Duodenal mucosa (tissue), 2 donors: ENCODE measurements around the gene PRSS50.
A peak's percentile ranks its signal among the peaks of the same experiment; 100 is the strongest.

Source experiments
- H3K27ac ChIP-seq: one replicate; pipeline ENCODE4 v1.7.0; 2013; ENCODE audit warnings: low read depth, low read length
- H3K27me3 ChIP-seq, 2 donors: one replicate each; pipeline ENCODE4 v1.7.0; 2013; ENCODE audit warnings: low read length in 2 of 2, control low read depth in 1 of 2; ENCODE audit not compliant: insufficient read depth in 2 of 2, control insufficient read depth in 1 of 2
- H3K36me3 ChIP-seq, 2 donors: one replicate each; pipeline ENCODE4 v1.7.0; 2013; ENCODE audit warnings: low read length in 2 of 2, control low read depth in 1 of 2; ENCODE audit not compliant: insufficient read depth in 2 of 2, control insufficient read depth in 1 of 2
- H3K4me1 ChIP-seq, 2 donors: one replicate each; pipeline ENCODE4 v1.7.0; 2013; ENCODE audit warnings: low read length in 2 of 2, control low read depth in 1 of 2; ENCODE audit not compliant: insufficient read depth in 2 of 2, control insufficient read depth in 1 of 2
- H3K4me3 ChIP-seq, 2 donors: one replicate each; pipeline ENCODE4 v1.7.0; 2013; ENCODE audit warnings: low read length in 2 of 2, low read depth in 1 of 2
- H3K9ac ChIP-seq, 2 donors: one replicate each; pipeline ENCODE4 v1.7.0; 2013; ENCODE audit warnings: low read length in 2 of 2, low read depth in 1 of 2
- H3K9me3 ChIP-seq, 2 donors: one replicate each; pipeline ENCODE4 v1.7.0; 2013; ENCODE audit warnings: low read length in 2 of 2, control low read depth in 1 of 2; ENCODE audit not compliant: control insufficient read depth in 1 of 2

Gene PRSS50

GRCh38 chr3:46701181-46701939, 16.3 kb downstream of the PRSS50 start, which contains the start of gene TMIE:
Gene TMIE (plus strand): TSS chr3:46701392. CDS start chr3:46701488, 96 bp downstream.
- no peaks in the 10 kb centered on the region for H3K36me3 ChIP-seq
- H3K27me3 ChIP-seq = peaks cover 15 to 21% of the 10 kb centered on the region in 2 donors
- H3K4me1 ChIP-seq = peaks cover 2 to 19% of the 10 kb centered on the region in 2 donors
- H3K27ac ChIP-seq = no peak within 1 kb of the TSS
- H3K9ac ChIP-seq = no peak within 1 kb of the TSS
- no peaks in the 10 kb centered on the region for H3K9me3 ChIP-seq
- no peak within 1 kb of the TSS for H3K4me3 ChIP-seq

- H3K27me3 ChIP-seq = peaks cover 15 to 21% of the 10 kb centered on the region in 2 donors
- H3K9ac ChIP-seq = no peak overlapping the region
- no peaks in the 10 kb centered on the region for H3K36me3 ChIP-seq
- no peak overlapping the region for H3K27ac ChIP-seq
- H3K9me3 ChIP-seq = no peaks in the 10 kb centered on the region
- H3K4me1 ChIP-seq = peaks cover 8 to 25% of the 10 kb centered on the region in 2 donors
- no peak overlapping the region for H3K4me3 ChIP-seq
Observed at GRCh38 chr3:46700772-46701171, 16.9 kb downstream of the PRSS50 start.

- H3K27me3 ChIP-seq = peaks cover 15 to 21% of the 10 kb centered on the region in 2 donors
- no peak overlapping the region for H3K9ac ChIP-seq
- no peaks in the 10 kb centered on the region for H3K9me3 ChIP-seq
- peaks cover 14 to 33% of the 10 kb centered on the region in 2 donors for H3K4me1 ChIP-seq
- no peak overlapping the region for H3K27ac ChIP-seq
- no peaks in the 10 kb centered on the region for H3K36me3 ChIP-seq
- no peak overlapping the region for H3K4me3 ChIP-seq
Observed at GRCh38 chr3:46699676-46700523, 17.8 kb downstream of the PRSS50 start.

- Histone ChIP-seq H3K4me1 (peaks cover 35 to 64% of the 10 kb centered on the region in 2 donors), H3K9ac (no peak overlapping the region), H3K9me3 (no peaks in the 10 kb centered on the region), H3K4me3 (no peak overlapping the region), H3K27ac (no peak overlapping the region), H3K27me3 (peaks cover 3 to 5% of the 10 kb centered on the region in 2 donors), H3K36me3 (no peaks in the 10 kb centered on the region)
Observed at GRCh38 chr3:46695962-46696894, 21.4 kb downstream of the PRSS50 start.

GRCh38 chr3:46695177-46695961, 22.3 kb downstream of the PRSS50 start:
- Histone ChIP-seq H3K4me3 (no peak overlapping the region), H3K4me1 (peaks cover 44 to 67% of the 10 kb centered on the region in 2 donors), H3K9ac (no peak overlapping the region), H3K36me3 (no peaks in the 10 kb centered on the region), H3K27me3 (peaks cover under 1% of the 10 kb centered on the region in 2 donors), H3K9me3 (no peaks in the 10 kb centered on the region), H3K27ac (no peak overlapping the region)

GRCh38 chr3:46694520-46694919, 23.1 kb downstream of the PRSS50 start:
- no peak overlapping the region for H3K27ac ChIP-seq
- H3K9me3 ChIP-seq = no peaks in the 10 kb centered on the region
- no peaks in the 10 kb centered on the region for H3K27me3 ChIP-seq
- H3K4me1 ChIP-seq = peaks cover 45 to 61% of the 10 kb centered on the region in 2 donors
- H3K4me3 ChIP-seq = no peak overlapping the region
- no peak overlapping the region for H3K9ac ChIP-seq
- H3K36me3 ChIP-seq = no peaks in the 10 kb centered on the region

GRCh38 chr3:46693892-46694226, 23.8 kb downstream of the PRSS50 start:
- Histone ChIP-seq H3K36me3 (peaks cover 0 to 3% of the 10 kb centered on the region in 2 donors), H3K27ac (no peak overlapping the region), H3K4me3 (peak overlapping the region; percentile 56 to 83), H3K4me1 (peaks cover 45 to 60% of the 10 kb centered on the region in 2 donors), H3K9ac (peak overlapping the region in 1 of 2 donors; percentile 32), H3K27me3 (no peaks in the 10 kb centered on the region), H3K9me3 (no peaks in the 10 kb centered on the region)

GRCh38 chr3:46693038-46693891, 24.4 kb downstream of the PRSS50 start, which contains the start of gene ALS2CL:
Gene ALS2CL (minus strand): TSS chr3:46693679. CDS start chr3:46689440, 4,239 bp downstream.
- Histone ChIP-seq H3K9me3 (no peaks in the 10 kb centered on the region), H3K9ac (peak within 1 kb of the TSS; percentile 82 to 88), H3K27me3 (no peaks in the 10 kb centered on the region), H3K4me3 (peak within 1 kb of the TSS; percentile 82 to 83), H3K27ac (peak within 1 kb of the TSS; percentile 66), H3K4me1 (peaks cover 45 to 60% of the 10 kb centered on the region in 2 donors), H3K36me3 (peaks cover 0 to 3% of the 10 kb centered on the region in 2 donors)
